A549 (cell line): ENCODE measurements around the gene TRIP10.

Experiments used
- CTCF ChIP-seq: fragments of >200 bp; sonication (Bioruptor Twin); formaldehyde crosslinking; IDR thresholded peaks from 3 replicates; pipeline ENCODE4 v1.5.1; 2016
- EHF ChIP-seq: fragments of 250-450 bp; sonication (Bioruptor Pico); IDR thresholded peaks from 2 replicates; pipeline ENCODE4 v1.5.0; 2020; ENCODE audit warnings: mild to moderate bottlenecking
- HMGXB4 ChIP-seq: fragments of 250-450 bp; sonication (Bioruptor Pico); IDR thresholded peaks from 2 replicates; pipeline ENCODE4 v1.5.0; 2021; ENCODE audit warnings: mild to moderate bottlenecking, moderate library complexity, borderline replicate concordance

- no peak for TF ChIP-seq CTCF
- no peak for TF ChIP-seq HMGXB4 (CRISPR knock-in tag)
- TF ChIP-seq EHF: no peak
Measured at GRCh38 chr19:6787393-6787792, 47.9 kb downstream of the TRIP10 start.
